GM23338 (cell line): ENCODE results near the gene HS1BP3. TPM values are rescaled to one million over a fixed set of nuclear protein-coding genes. Genes with fewer than 3 reads are reported as not detected.

Experiments
- ATAC-seq: fragments of 200-7000 bp; cut with Tn5 transposase; 3 replicates; pipeline ENCODE4 v1.9.1; 2020
- DNase-seq: peaks from one replicate; pipeline ENCODE4 v3.0.0-alpha.2; 2015; ENCODE audit warnings: low spot score
- H2AFZ ChIP-seq: fragments of 200-600 bp; sonication (generic); 2 replicates; pipeline ENCODE4 v1.8.0; 2016; ENCODE audit warnings: antibody characterized with exemption, mild to moderate bottlenecking, moderate library complexity
- H3F3A ChIP-seq: fragments of 200-600 bp; sonication (generic); replicated peaks from 2 replicates; pipeline ENCODE4 v1.8.0; 2017; ENCODE audit warnings: antibody characterized with exemption, mixed run types, low read depth
- H3K27ac ChIP-seq: fragments of 200-600 bp; sonication (generic); 2 replicates; pipeline ENCODE4 v1.6.1; 2016; ENCODE audit warnings: low read depth
- H3K27me3 ChIP-seq: fragments of 200-600 bp; sonication (generic); 2 replicates; pipeline ENCODE4 v1.8.0; 2016; ENCODE audit warnings: mild to moderate bottlenecking, mixed run types, moderate library complexity; ENCODE audit not compliant: insufficient read depth
- H3K36me3 ChIP-seq: fragments of 200-600 bp; sonication (generic); 2 replicates; pipeline ENCODE4 v1.8.0; 2016; ENCODE audit warnings: mild to moderate bottlenecking; ENCODE audit not compliant: insufficient read depth
- H3K4me1 ChIP-seq: fragments of 200-600 bp; sonication (generic); 2 replicates; pipeline ENCODE4 v1.8.0; 2016; ENCODE audit warnings: mild to moderate bottlenecking, moderate library complexity; ENCODE audit not compliant: insufficient read depth
- H3K4me2 ChIP-seq: fragments of 200-600 bp; sonication (generic); 2 replicates; pipeline ENCODE4 v1.7.1; 2017; ENCODE audit warnings: mixed run types
- H3K4me3 ChIP-seq: fragments of 200-600 bp; sonication (generic); 2 replicates; pipeline ENCODE4 v1.6.1; 2016; ENCODE audit warnings: mixed run types
- H3K79me2 ChIP-seq: fragments of 200-600 bp; sonication (generic); replicated peaks from 2 replicates; pipeline ENCODE4 v1.8.0; 2017; ENCODE audit warnings: mild to moderate bottlenecking; ENCODE audit not compliant: insufficient read depth
- H3K9me2 ChIP-seq: fragments of 200-600 bp; sonication (generic); 2 replicates; pipeline ENCODE4 v1.8.0; 2017; ENCODE audit not compliant: insufficient read depth
- H4K20me1 ChIP-seq: fragments of 200-600 bp; sonication (generic); replicated peaks from 2 replicates; pipeline ENCODE4 v1.8.0; 2017; ENCODE audit warnings: mild to moderate bottlenecking; ENCODE audit not compliant: insufficient read depth
- H3K27ac Mint-ChIP-seq: 2 replicates; pipeline ENCODE4 v1.8.0; 2020; ENCODE audit warnings: inconsistent platforms, mild to moderate bottlenecking, moderate library complexity, mixed read lengths
- H3K27me3 Mint-ChIP-seq: 3 replicates; pipeline ENCODE4 v1.8.0; 2022; ENCODE audit warnings: low read depth, mild to moderate bottlenecking, moderate library complexity, mixed read lengths, inconsistent platforms; ENCODE audit not compliant: insufficient read depth, poor library complexity
- H3K36me3 Mint-ChIP-seq: 3 replicates; pipeline ENCODE4 v1.8.0; 2021; ENCODE audit warnings: low read depth, mild to moderate bottlenecking, inconsistent platforms, moderate library complexity, mixed read lengths
- H3K4me1 Mint-ChIP-seq: 3 replicates; pipeline ENCODE4 v1.8.0; 2020; ENCODE audit warnings: mild to moderate bottlenecking, inconsistent platforms, mixed read lengths
- H3K4me3 Mint-ChIP-seq: 3 replicates; pipeline ENCODE4 v1.8.0; 2021; ENCODE audit warnings: moderate library complexity, mild to moderate bottlenecking, inconsistent platforms, mixed read lengths
- H3K9me3 Mint-ChIP-seq: 3 replicates; pipeline ENCODE4 v1.8.0; 2020; ENCODE audit warnings: moderate library complexity, mild to moderate bottlenecking, inconsistent platforms, mixed read lengths
- EZH2 ChIP-seq: fragments of 200-600 bp; sonication (generic); IDR thresholded peaks from one replicate; pipeline ENCODE4 v1.8.0; 2017; ENCODE audit warnings: antibody characterized with exemption, mild to moderate bottlenecking, low read depth; ENCODE audit not compliant: unreplicated experiment
- EZH2phosphoT487 ChIP-seq: fragments of 200-600 bp; sonication (generic); IDR thresholded peaks from one replicate; pipeline ENCODE4 v1.8.1; 2018; ENCODE audit warnings: antibody characterized with exemption; ENCODE audit not compliant: unreplicated experiment
- POLR2AphosphoS5 ChIP-seq: IDR thresholded peaks from 2 replicates; pipeline ENCODE4 v1.6.1; 2016; ENCODE audit warnings: antibody characterized with exemption, low read depth
- STAT1 ChIP-seq: IDR thresholded peaks from one replicate; pipeline ENCODE4 v1.6.1; 2016; ENCODE audit warnings: antibody characterized with exemption; ENCODE audit not compliant: unreplicated experiment
- ZNF114 ChIP-seq: fragments of 250-450 bp; sonication (Bioruptor Pico); IDR thresholded peaks from 2 replicates; pipeline ENCODE4 v1.5.0; 2020; ENCODE audit warnings: mild to moderate bottlenecking, moderate library complexity
- polyA plus RNA-seq: library from polyadenylated mRNA; unstranded; fragments of >200 nt; fragmentation: Nextera tagmentation; extraction: Ambion mirVana; gene quantifications from 2 replicates; pipeline ENCODE4 v1.2.1, GENCODE V29; 2016
- total RNA-seq: library from RNA; depleted of rRNA; stranded (reverse); fragments of >200 nt; shearing (Covaris generic); gene quantifications from 2 replicates; pipeline ENCODE4 v1.2.3, GENCODE V29; 2014
- TF ChIP-seq, protein P1 (sequence below): IDR thresholded peaks from 2 replicates; pipeline ENCODE4 v1.6.1; 2016; ENCODE audit warnings: antibody characterized with exemption
- TF ChIP-seq, protein P2 (sequence below): IDR thresholded peaks from one replicate; pipeline ENCODE4 v1.6.1; 2018; ENCODE audit warnings: antibody characterized with exemption; ENCODE audit not compliant: unreplicated experiment

The HS1BP3 gene
- total and polyA plus RNA-seq, 2 experiments from 2014 or later = 7.2 to 15.0 TPM

DNA sequence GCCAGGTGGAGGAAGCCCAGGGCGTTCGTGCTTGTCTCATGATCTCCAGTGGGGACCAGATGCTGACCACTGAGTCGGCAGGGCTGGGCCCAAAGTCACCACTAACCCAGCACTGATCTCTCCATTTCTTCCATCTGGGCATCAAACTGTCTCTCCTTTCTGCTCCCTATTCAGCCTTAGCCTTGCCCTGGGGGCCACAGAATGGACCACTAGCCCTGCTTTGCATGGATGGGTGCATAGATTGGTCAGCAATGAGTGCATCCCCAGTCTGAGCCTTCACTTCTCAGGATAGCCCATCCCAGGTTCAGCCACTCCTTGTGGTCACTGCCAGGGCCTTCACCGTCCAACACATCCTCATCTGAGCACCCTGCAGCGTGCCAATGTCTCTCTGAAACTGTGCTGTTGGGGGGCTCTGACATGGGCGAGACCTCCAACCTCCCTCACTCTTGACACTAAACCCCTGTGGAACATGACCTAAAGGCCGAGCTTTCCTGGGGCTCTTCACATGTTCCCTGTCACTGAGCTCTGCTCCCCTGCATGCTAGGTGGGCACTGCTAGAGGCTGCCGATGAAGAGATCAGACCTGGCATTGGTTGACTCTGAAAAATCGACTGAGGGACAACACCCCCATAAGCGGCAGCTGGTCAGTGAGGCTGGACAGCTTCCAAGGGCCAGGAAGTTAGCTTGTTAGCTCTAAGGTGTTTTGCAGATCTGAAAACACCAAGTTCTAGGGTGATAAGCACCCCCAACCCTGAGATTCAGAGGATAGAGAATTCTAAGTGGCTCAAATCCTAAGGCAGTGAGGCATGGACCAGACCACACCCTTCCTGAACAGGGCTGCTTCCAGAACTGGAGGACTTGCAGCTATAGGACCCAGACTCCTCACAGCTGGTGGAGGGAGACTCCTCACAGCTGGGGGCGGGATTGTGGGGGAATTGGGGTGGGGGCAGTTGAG, 61.7 kb downstream of the HS1BP3 start:
- no peak overlapping the region for H3K27ac Mint-ChIP-seq
- no peaks in the 10 kb centered on the region for H3K79me2 ChIP-seq
- no peak overlapping the region for H2AFZ ChIP-seq
- H3K27me3 ChIP-seq = no peaks in the 10 kb centered on the region
- no peak overlapping the region for H3K4me3 Mint-ChIP-seq
- H3K36me3 Mint-ChIP-seq = no peaks in the 10 kb centered on the region
- ATAC-seq (no peak), DNase-seq (no peak)
- no peak overlapping the region for H3K4me3 ChIP-seq
- H3K9me2 ChIP-seq = peaks cover 7% of the 10 kb centered on the region; the same call in 1 of the 2 replicates
- peaks cover 12% of the 10 kb centered on the region for H3K27me3 Mint-ChIP-seq
- H3K9me3 Mint-ChIP-seq = no peaks in the 10 kb centered on the region
- H3K27ac ChIP-seq = no peak overlapping the region
- no peak overlapping the region for H3K4me2 ChIP-seq
- H4K20me1 ChIP-seq = no peaks in the 10 kb centered on the region
- peaks cover 6% of the 10 kb centered on the region; the same call in 1 of the 2 replicates for H3K4me1 ChIP-seq
- H3K4me1 Mint-ChIP-seq = peaks cover 13% of the 10 kb centered on the region
- H3F3A ChIP-seq = no peaks in the 10 kb centered on the region
- no peaks in the 10 kb centered on the region for H3K36me3 ChIP-seq
- TF ChIP-seq, protein P1, sequence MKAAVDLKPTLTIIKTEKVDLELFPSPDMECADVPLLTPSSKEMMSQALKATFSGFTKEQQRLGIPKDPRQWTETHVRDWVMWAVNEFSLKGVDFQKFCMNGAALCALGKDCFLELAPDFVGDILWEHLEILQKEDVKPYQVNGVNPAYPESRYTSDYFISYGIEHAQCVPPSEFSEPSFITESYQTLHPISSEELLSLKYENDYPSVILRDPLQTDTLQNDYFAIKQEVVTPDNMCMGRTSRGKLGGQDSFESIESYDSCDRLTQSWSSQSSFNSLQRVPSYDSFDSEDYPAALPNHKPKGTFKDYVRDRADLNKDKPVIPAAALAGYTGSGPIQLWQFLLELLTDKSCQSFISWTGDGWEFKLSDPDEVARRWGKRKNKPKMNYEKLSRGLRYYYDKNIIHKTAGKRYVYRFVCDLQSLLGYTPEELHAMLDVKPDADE = no peak
- TF ChIP-seq ZNF114 (CRISPR knock-in tag) (no peak), STAT1 (no peak), POLR2AphosphoS5 (no peak), EZH2phosphoT487 (no peak)

DNA sequence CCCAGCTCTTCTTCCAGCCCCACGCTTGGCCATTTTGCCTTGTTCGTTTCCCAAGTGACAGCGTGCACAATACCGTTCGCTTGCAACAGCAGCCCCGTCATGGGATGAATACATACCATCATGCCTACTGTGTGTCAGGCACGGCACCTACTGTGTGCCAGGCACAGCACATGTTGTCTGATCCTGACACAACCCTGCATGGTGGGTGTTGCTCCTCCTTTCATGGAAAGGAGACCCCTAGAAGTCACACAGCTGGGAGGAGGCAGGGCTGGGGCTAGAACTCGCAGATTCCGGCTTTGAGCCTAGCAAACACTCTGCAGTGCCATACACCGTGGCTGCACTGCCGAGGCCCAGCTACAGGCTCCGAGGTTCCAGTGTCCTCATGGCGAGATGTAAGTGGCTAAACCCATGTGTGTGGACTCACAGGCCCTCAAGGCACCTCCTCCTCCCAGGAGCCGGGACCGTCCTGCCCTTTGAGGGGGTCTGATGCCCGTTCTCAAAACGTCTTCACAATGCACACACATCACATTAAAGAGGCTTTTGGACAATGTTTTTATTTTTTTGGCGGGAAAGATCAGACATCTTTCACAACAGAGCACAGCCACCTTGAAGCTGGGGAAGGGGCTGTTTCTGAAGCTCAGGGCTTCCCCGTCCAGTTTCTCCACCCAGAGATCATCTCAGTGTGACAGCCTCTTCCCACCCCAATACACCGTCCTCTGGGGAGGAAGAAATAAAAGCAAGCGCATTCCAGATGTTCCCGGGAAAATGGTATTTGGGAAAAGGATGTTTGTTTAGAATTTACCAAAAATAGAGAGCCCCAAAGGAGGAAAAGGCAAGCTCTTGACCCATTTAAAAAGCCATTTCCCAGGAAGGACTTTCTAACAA, 64.9 kb downstream of the HS1BP3 start:
- peaks cover 6% of the 10 kb centered on the region for H3K27me3 Mint-ChIP-seq
- H3K9me2 ChIP-seq = peaks cover 14% of the 10 kb centered on the region; the same call in 1 of the 2 replicates
- no peak overlapping the region for H2AFZ ChIP-seq
- H3K4me1 ChIP-seq = peaks cover 10% of the 10 kb centered on the region; the same call in 1 of the 2 replicates
- 0 out of 2 replicates have a peak, but pooled peaks cover 3% of the 10 kb centered on the region for H3K36me3 ChIP-seq
- no peaks in the 10 kb centered on the region for H3K36me3 Mint-ChIP-seq
- H4K20me1 ChIP-seq = no peaks in the 10 kb centered on the region
- H3K4me2 ChIP-seq = no peak overlapping the region
- H3K4me3 Mint-ChIP-seq = no peak overlapping the region
- H3K4me1 Mint-ChIP-seq = peaks cover 17% of the 10 kb centered on the region
- no peak overlapping the region for H3K27ac Mint-ChIP-seq
- H3K27me3 ChIP-seq = no peaks in the 10 kb centered on the region
- no peaks in the 10 kb centered on the region for H3F3A ChIP-seq
- H3K4me3 ChIP-seq = no peak overlapping the region
- peaks cover 8% of the 10 kb centered on the region; the same call in 2 of the 3 replicates for H3K9me3 Mint-ChIP-seq
- ATAC-seq = no peak
- H3K27ac ChIP-seq = no peak overlapping the region
- H3K79me2 ChIP-seq = no peaks in the 10 kb centered on the region
- no peak for DNase-seq
- TF ChIP-seq EZH2 = no peak
- TF ChIP-seq, protein P2, sequence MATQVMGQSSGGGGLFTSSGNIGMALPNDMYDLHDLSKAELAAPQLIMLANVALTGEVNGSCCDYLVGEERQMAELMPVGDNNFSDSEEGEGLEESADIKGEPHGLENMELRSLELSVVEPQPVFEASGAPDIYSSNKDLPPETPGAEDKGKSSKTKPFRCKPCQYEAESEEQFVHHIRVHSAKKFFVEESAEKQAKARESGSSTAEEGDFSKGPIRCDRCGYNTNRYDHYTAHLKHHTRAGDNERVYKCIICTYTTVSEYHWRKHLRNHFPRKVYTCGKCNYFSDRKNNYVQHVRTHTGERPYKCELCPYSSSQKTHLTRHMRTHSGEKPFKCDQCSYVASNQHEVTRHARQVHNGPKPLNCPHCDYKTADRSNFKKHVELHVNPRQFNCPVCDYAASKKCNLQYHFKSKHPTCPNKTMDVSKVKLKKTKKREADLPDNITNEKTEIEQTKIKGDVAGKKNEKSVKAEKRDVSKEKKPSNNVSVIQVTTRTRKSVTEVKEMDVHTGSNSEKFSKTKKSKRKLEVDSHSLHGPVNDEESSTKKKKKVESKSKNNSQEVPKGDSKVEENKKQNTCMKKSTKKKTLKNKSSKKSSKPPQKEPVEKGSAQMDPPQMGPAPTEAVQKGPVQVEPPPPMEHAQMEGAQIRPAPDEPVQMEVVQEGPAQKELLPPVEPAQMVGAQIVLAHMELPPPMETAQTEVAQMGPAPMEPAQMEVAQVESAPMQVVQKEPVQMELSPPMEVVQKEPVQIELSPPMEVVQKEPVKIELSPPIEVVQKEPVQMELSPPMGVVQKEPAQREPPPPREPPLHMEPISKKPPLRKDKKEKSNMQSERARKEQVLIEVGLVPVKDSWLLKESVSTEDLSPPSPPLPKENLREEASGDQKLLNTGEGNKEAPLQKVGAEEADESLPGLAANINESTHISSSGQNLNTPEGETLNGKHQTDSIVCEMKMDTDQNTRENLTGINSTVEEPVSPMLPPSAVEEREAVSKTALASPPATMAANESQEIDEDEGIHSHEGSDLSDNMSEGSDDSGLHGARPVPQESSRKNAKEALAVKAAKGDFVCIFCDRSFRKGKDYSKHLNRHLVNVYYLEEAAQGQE = no peak
